Amygdala (tissue), 56 donors: ENCODE measurements around the gene PUS1.
"Not testable (repeated sequence)": the region's sequence is repeated elsewhere in the genome, so short reads cannot be mapped to it uniquely, and the experiment has no call there.

ENCODE experiments used
- DNase-seq, 56 donors: peaks; one replicate each; lab custom pipeline; 2025; lab: John Stamatoyannopoulos, UW

Gene PUS1

GRCh38 chr12:131950182-131950913 is 21.3 kb downstream of the PUS1 start:
- DNase-seq, result no peak

- DNase-seq, result not testable (repeated sequence)
Observed at GRCh38 chr12:131953810-131954209, 24.7 kb downstream of the PUS1 start.

GRCh38 chr12:131954460-131954859 is 25.4 kb downstream of the PUS1 start:
- DNase-seq, result not testable (repeated sequence)

- DNase-seq, result no peak
Observed at GRCh38 chr12:131959116-131959515, 30.0 kb downstream of the PUS1 start.

GRCh38 chr12:131959641-131960589 is 30.8 kb downstream of the PUS1 start:
- no peak for DNase-seq

- not testable (repeated sequence) for DNase-seq
Observed at GRCh38 chr12:131960590-131961325, 31.7 kb downstream of the PUS1 start.

GRCh38 chr12:131961328-131961727 is 32.3 kb downstream of the PUS1 start:
- DNase-seq, result not testable (repeated sequence)

- no peak for DNase-seq
Observed at GRCh38 chr12:131962069-131962468, 33.0 kb downstream of the PUS1 start.

- DNase-seq, result no peak
Observed at GRCh38 chr12:131963381-131963780, 34.3 kb downstream of the PUS1 start.

- no peak for DNase-seq
Observed at GRCh38 chr12:131965073-131965472, 36.0 kb downstream of the PUS1 start.

- DNase-seq, result no peak
Observed at GRCh38 chr12:131971226-131971625, 42.1 kb downstream of the PUS1 start.

GRCh38 chr12:131975228-131975627 is 46.2 kb downstream of the PUS1 start:
- DNase-seq, result no peak

GRCh38 chr12:131979606-131980005 is 50.5 kb downstream of the PUS1 start:
- DNase-seq, result no peak

- no peak for DNase-seq
Observed at GRCh38 chr12:131980263-131980662, 51.2 kb downstream of the PUS1 start.

GRCh38 chr12:131981388-131981787 is 52.3 kb downstream of the PUS1 start:
- DNase-seq, result no peak

GRCh38 chr12:131982041-131982440 is 53.0 kb downstream of the PUS1 start:
- no peak for DNase-seq

GRCh38 chr12:131983026-131983425 is 54.0 kb downstream of the PUS1 start:
- no peak for DNase-seq

GRCh38 chr12:131983554-131983953 is 54.5 kb downstream of the PUS1 start:
- no peak for DNase-seq

GRCh38 chr12:131984334-131984733 is 55.3 kb downstream of the PUS1 start:
- DNase-seq, result no peak

GRCh38 chr12:131985510-131985875 is 56.4 kb downstream of the PUS1 start:
- not testable (repeated sequence) for DNase-seq

- no peak for DNase-seq
Observed at GRCh38 chr12:131986361-131986760, 57.3 kb downstream of the PUS1 start.
